Measurements from ENCODE around the gene MPPED2.

The MPPED2 gene

DNA sequence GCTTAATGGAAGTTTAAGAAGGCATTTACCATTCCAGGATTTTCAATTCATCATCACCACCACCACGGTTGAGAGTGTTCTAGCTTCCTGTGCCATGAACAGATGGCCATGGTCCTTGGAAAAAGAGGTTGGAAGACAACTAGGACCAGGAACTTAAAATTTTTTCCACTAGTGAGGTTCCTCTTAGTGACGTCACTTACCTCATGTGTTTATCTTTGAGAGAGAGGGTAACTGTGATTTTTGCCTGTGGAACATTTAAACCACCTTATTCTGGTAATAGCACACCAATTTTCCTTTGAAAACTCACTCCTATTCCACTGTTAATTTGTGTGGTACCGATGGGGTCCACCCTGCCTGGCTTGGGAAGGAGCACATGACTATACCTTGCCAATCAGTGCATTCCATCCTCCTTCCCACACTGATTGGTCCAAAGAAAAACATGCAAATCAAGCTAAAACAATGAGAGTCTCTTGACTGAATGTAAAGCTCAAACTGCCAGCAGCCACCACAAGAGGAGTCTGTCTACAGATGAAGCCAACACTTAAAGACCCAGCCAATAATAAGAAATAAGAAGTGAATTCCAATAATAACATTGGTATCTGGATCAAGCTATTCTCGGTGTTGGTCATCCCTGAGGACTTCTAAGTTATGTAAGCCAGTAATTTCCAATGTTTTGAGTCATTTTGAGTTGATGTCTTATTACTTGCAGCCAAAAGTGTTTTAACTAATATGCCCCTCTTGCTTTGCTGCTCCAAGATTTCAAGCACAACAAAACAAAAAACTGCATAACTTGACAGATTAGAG, 111.8 kb downstream of the MPPED2 start:
- Histone ChIP-seq H3K36me3 (ENCODE audit: insufficient read depth, low read length) (no peaks in the 10 kb centered on the region), H3K4me1 (ENCODE audit: insufficient read depth, low read length) (no peaks in the 10 kb centered on the region)
- ATAC-seq (ENCODE audit: insufficient read depth, low read depth): no peak

DNA sequence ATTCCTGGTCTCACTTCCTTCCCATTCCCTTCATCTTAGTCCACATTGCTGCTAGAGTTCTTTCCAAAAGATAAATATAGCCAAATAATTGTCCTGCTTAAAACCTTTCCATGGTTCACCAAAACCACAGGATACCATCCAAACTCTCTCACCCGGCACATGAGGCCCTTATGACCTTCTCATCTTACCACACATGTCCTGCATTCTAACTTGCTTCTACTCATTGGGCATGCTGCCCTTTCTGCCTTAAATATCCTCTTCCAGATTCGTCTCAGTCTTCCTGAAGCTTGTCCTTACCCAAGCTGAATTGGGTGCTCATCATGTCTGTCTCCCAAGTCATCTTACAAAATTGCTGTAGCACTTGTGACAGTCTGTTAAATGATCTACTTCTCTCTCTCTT, 114.9 kb downstream of the MPPED2 start:
- Histone ChIP-seq H3K9ac (ENCODE audit: low read depth, low read length) (no peak overlapping the region), H3K27ac (ENCODE audit: low read length) (no peak overlapping the region), H3K79me2 (ENCODE audit: insufficient read depth, low read length) (no peaks in the 10 kb centered on the region), H3K4me3 (ENCODE audit: low read depth in 1 of 2, low read length in 2 of 2) (no peak overlapping the region), H3K4me1 (ENCODE audit: insufficient read depth, low read length) (no peaks in the 10 kb centered on the region), H3K4me2 (ENCODE audit: insufficient read depth, low read length) (no peak overlapping the region), H4K20me1 (ENCODE audit: insufficient read depth, low read length) (no peaks in the 10 kb centered on the region), H2AFZ (ENCODE audit: low read depth, low read length) (no peak overlapping the region), H3K27me3 (ENCODE audit: insufficient read depth, low read length, poor library complexity) (no peaks in the 10 kb centered on the region), H3K9me3 (ENCODE audit: insufficient read depth, low read length, severe bottlenecking) (no peaks in the 10 kb centered on the region), H3K36me3 (ENCODE audit: insufficient read depth, low read length) (no peaks in the 10 kb centered on the region)
- ATAC-seq (ENCODE audit: insufficient read depth, low read depth) (no peak), DNase-seq (no peak)
- TF ChIP-seq, protein P1, sequence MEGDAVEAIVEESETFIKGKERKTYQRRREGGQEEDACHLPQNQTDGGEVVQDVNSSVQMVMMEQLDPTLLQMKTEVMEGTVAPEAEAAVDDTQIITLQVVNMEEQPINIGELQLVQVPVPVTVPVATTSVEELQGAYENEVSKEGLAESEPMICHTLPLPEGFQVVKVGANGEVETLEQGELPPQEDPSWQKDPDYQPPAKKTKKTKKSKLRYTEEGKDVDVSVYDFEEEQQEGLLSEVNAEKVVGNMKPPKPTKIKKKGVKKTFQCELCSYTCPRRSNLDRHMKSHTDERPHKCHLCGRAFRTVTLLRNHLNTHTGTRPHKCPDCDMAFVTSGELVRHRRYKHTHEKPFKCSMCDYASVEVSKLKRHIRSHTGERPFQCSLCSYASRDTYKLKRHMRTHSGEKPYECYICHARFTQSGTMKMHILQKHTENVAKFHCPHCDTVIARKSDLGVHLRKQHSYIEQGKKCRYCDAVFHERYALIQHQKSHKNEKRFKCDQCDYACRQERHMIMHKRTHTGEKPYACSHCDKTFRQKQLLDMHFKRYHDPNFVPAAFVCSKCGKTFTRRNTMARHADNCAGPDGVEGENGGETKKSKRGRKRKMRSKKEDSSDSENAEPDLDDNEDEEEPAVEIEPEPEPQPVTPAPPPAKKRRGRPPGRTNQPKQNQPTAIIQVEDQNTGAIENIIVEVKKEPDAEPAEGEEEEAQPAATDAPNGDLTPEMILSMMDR (IDR thresholded peaks at IDR 0.05; ENCODE audit: borderline replicate concordance, extremely low read depth, low read length, poor library complexity, severe bottlenecking): no peak
- no peak for TF ChIP-seq EZH2 (IDR thresholded peaks at IDR 0.05; ENCODE audit: borderline replicate concordance, low read depth, low read length, severe bottlenecking)

More for the DNA sequence above, 111.8 kb downstream of the MPPED2 start:
- Histone ChIP-seq H4K20me1 (ENCODE audit: insufficient read depth, low read length) (no peaks in the 10 kb centered on the region), H3K9ac (ENCODE audit: low read depth, low read length) (no peak overlapping the region), H3K27me3 (ENCODE audit: insufficient read depth, low read length, poor library complexity) (no peaks in the 10 kb centered on the region), H3K4me3 (ENCODE audit: low read depth in 1 of 2, low read length in 2 of 2) (no peak overlapping the region), H3K9me3 (ENCODE audit: insufficient read depth, low read length, severe bottlenecking) (no peaks in the 10 kb centered on the region), H3K4me2 (ENCODE audit: insufficient read depth, low read length) (no peak overlapping the region), H3K79me2 (ENCODE audit: insufficient read depth, low read length) (no peaks in the 10 kb centered on the region), H2AFZ (ENCODE audit: low read depth, low read length) (no peak overlapping the region), H3K27ac (ENCODE audit: low read length) (no peak overlapping the region)
- TF ChIP-seq EZH2 (IDR thresholded peaks at IDR 0.05; ENCODE audit: borderline replicate concordance, low read depth, low read length, severe bottlenecking): no peak
- TF ChIP-seq, protein P1 (IDR thresholded peaks at IDR 0.05; ENCODE audit: borderline replicate concordance, extremely low read depth, low read length, poor library complexity, severe bottlenecking): no peak
- DNase-seq: no peak

DNA sequence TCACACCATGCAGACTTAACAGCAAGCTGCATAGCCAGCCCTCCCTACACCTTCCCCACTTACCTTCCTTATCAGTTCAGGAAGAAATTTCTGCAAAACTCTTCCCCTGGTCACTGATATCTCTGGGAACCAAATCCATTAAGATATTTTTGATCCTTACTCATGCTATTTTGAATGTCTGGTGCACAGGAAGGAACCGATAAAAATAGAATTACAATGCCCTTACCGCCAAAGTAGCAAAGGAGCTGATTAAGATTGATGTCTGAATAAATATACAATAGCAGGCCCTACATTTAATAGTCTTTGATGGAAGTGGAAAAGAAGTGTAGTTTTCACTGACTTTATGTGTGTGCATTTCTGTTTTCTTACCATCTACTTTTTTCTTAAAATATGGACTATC, 117.3 kb downstream of the MPPED2 start:
- Histone ChIP-seq H3K27me3 (ENCODE audit: insufficient read depth, low read length, poor library complexity) (no peaks in the 10 kb centered on the region), H3K4me3 (ENCODE audit: low read depth in 1 of 2, low read length in 2 of 2) (no peak overlapping the region), H3K36me3 (ENCODE audit: insufficient read depth, low read length) (no peaks in the 10 kb centered on the region), H3K4me1 (ENCODE audit: insufficient read depth, low read length) (no peaks in the 10 kb centered on the region), H2AFZ (ENCODE audit: low read depth, low read length) (no peak overlapping the region), H3K9ac (ENCODE audit: low read depth, low read length) (no peak overlapping the region), H3K4me2 (ENCODE audit: insufficient read depth, low read length) (no peak overlapping the region), H3K79me2 (ENCODE audit: insufficient read depth, low read length) (no peaks in the 10 kb centered on the region), H4K20me1 (ENCODE audit: insufficient read depth, low read length) (no peaks in the 10 kb centered on the region), H3K9me3 (ENCODE audit: insufficient read depth, low read length, severe bottlenecking) (no peaks in the 10 kb centered on the region), H3K27ac (ENCODE audit: low read length) (no peak overlapping the region)
- ATAC-seq (ENCODE audit: insufficient read depth, low read depth) (no peak), DNase-seq (no peak)
- TF ChIP-seq, protein P1 (IDR thresholded peaks at IDR 0.05; ENCODE audit: borderline replicate concordance, extremely low read depth, low read length, poor library complexity, severe bottlenecking): no peak
- TF ChIP-seq EZH2 (IDR thresholded peaks at IDR 0.05; ENCODE audit: borderline replicate concordance, low read depth, low read length, severe bottlenecking): no peak

All from DND-41 (cell line).